ENCODE measurements around the gene CBX4. TPM values are rescaled to one million over a fixed set of nuclear protein-coding genes. Genes with fewer than 3 reads are reported as not detected.

Gene CBX4
- total RNA-seq (100 to 1,000 TPM; 103 to 110 TPM), total RNA-seq (34.2 to 88.6 reads per million in 2 donors)

GRCh38 chr17:79839356-79840268 lies at the start of gene CBX4:
CBX4 (minus strand) TSS chr17:79839440; CDS start chr17:79839251, 189 bp downstream.
- Mint-ChIP-seq H3K4me1 (peaks cover 28% of the 10 kb centered on the region), H3K36me3 (ENCODE audit: low read depth) (peaks cover 8% of the 10 kb centered on the region), H3K4me3 (peak within 1 kb of the TSS; percentile 97), H3K27ac (peak within 1 kb of the TSS; percentile 91), H3K27me3 (peaks cover 20% of the 10 kb centered on the region)
- ATAC-seq (peak; percentile 85), DNase-seq (peak; percentile 81 to 93 (median 90))
- no peaks in the 10 kb centered on the region for H3K9me3 ChIP-seq (ENCODE audit: control insufficient read depth, low read length, poor library complexity, severe bottlenecking)

GRCh38 chr17:79888009-79888540 lies 48.8 kb upstream of the CBX4 start:
- H3K27me3 Mint-ChIP-seq = peaks cover 78% of the 10 kb centered on the region

GRCh38 chr17:79887451-79887991 lies 48.3 kb upstream of the CBX4 start:
- ATAC-seq (no peak), DNase-seq (no peak)
- H3K36me3 Mint-ChIP-seq (ENCODE audit: low read depth) = peaks cover 4% of the 10 kb centered on the region
- peaks cover 78% of the 10 kb centered on the region for H3K27me3 Mint-ChIP-seq
- H3K9me3 ChIP-seq (ENCODE audit: control insufficient read depth, low read length, poor library complexity, severe bottlenecking) = no peaks in the 10 kb centered on the region
- H3K27ac Mint-ChIP-seq = no peak overlapping the region
- no peak overlapping the region for H3K4me3 Mint-ChIP-seq
- peaks cover 2% of the 10 kb centered on the region for H3K4me1 Mint-ChIP-seq

More at GRCh38 chr17:79888009-79888540, 48.8 kb upstream of the CBX4 start:
- no peak for DNase-seq
- no peaks in the 10 kb centered on the region for H3K9me3 ChIP-seq (ENCODE audit: control insufficient read depth, low read length, poor library complexity, severe bottlenecking)
- H3K36me3 Mint-ChIP-seq (ENCODE audit: low read depth) = peaks cover 4% of the 10 kb centered on the region
- H3K4me3 Mint-ChIP-seq = no peak overlapping the region
- ATAC-seq = no peak
- peaks cover 2% of the 10 kb centered on the region for H3K4me1 Mint-ChIP-seq
- H3K27ac Mint-ChIP-seq = no peak overlapping the region

- Mint-ChIP-seq H3K4me1 (peaks cover 2% of the 10 kb centered on the region), H3K27me3 (peaks cover 67% of the 10 kb centered on the region), H3K36me3 (ENCODE audit: low read depth) (peaks cover 4% of the 10 kb centered on the region), H3K4me3 (no peak overlapping the region), H3K27ac (no peak overlapping the region)
- ATAC-seq (no peak), DNase-seq (no peak)
- H3K9me3 ChIP-seq (ENCODE audit: control insufficient read depth, low read length, poor library complexity, severe bottlenecking) = no peaks in the 10 kb centered on the region
Observed at GRCh38 chr17:79883202-79883601, 44.0 kb upstream of the CBX4 start.

- H3K9me3 ChIP-seq (ENCODE audit: control insufficient read depth, low read length, poor library complexity, severe bottlenecking) = no peaks in the 10 kb centered on the region
- H3K4me3 Mint-ChIP-seq = no peak overlapping the region
- no peak for DNase-seq
- no peak for ATAC-seq
- no peaks in the 10 kb centered on the region for H3K36me3 Mint-ChIP-seq (ENCODE audit: low read depth)
- H3K4me1 Mint-ChIP-seq = peaks cover 5% of the 10 kb centered on the region
- H3K27me3 Mint-ChIP-seq = peaks cover 49% of the 10 kb centered on the region
- H3K27ac Mint-ChIP-seq = no peak overlapping the region
Observed at GRCh38 chr17:79878329-79878947, 39.2 kb upstream of the CBX4 start.

- H3K4me3 Mint-ChIP-seq = no peak overlapping the region
- H3K27ac Mint-ChIP-seq = no peak overlapping the region
Observed at GRCh38 chr17:79877041-79877440, 37.8 kb upstream of the CBX4 start.

GRCh38 chr17:79875511-79875910 lies 36.3 kb upstream of the CBX4 start:
- DNase-seq = no peak
- Mint-ChIP-seq H3K4me1 (peaks cover 9% of the 10 kb centered on the region), H3K4me3 (no peak overlapping the region), H3K27ac (no peak overlapping the region), H3K36me3 (ENCODE audit: low read depth) (no peaks in the 10 kb centered on the region), H3K27me3 (peaks cover 33% of the 10 kb centered on the region)
- no peaks in the 10 kb centered on the region for H3K9me3 ChIP-seq (ENCODE audit: control insufficient read depth, low read length, poor library complexity, severe bottlenecking)
- no peak for ATAC-seq

More at GRCh38 chr17:79877041-79877440, 37.8 kb upstream of the CBX4 start:
- no peaks in the 10 kb centered on the region for H3K9me3 ChIP-seq (ENCODE audit: control insufficient read depth, low read length, poor library complexity, severe bottlenecking)
- no peaks in the 10 kb centered on the region for H3K36me3 Mint-ChIP-seq (ENCODE audit: low read depth)
- peaks cover 9% of the 10 kb centered on the region for H3K4me1 Mint-ChIP-seq
- DNase-seq (no peak), ATAC-seq (no peak)
- H3K27me3 Mint-ChIP-seq = peaks cover 42% of the 10 kb centered on the region

- Mint-ChIP-seq H3K4me3 (no peak overlapping the region), H3K27ac (no peak overlapping the region), H3K36me3 (ENCODE audit: low read depth) (no peaks in the 10 kb centered on the region), H3K4me1 (peaks cover 9% of the 10 kb centered on the region), H3K27me3 (peaks cover 36% of the 10 kb centered on the region)
- no peaks in the 10 kb centered on the region for H3K9me3 ChIP-seq (ENCODE audit: control insufficient read depth, low read length, poor library complexity, severe bottlenecking)
- ATAC-seq (peak; percentile 74), DNase-seq (no peak)
Observed at GRCh38 chr17:79874329-79874981, 35.2 kb upstream of the CBX4 start.

- H3K9me3 ChIP-seq (ENCODE audit: control insufficient read depth, low read length, poor library complexity, severe bottlenecking) = no peaks in the 10 kb centered on the region
- Mint-ChIP-seq H3K36me3 (ENCODE audit: low read depth) (no peaks in the 10 kb centered on the region), H3K27ac (no peak overlapping the region), H3K4me1 (peaks cover 9% of the 10 kb centered on the region), H3K4me3 (no peak overlapping the region), H3K27me3 (peaks cover 28% of the 10 kb centered on the region)
- ATAC-seq = no peak
- DNase-seq = no peak
Observed at GRCh38 chr17:79873583-79873982, 34.3 kb upstream of the CBX4 start.

- Mint-ChIP-seq H3K36me3 (ENCODE audit: low read depth) (no peaks in the 10 kb centered on the region), H3K4me1 (peaks cover 9% of the 10 kb centered on the region), H3K27ac (no peak overlapping the region), H3K4me3 (no peak overlapping the region), H3K27me3 (peaks cover 20% of the 10 kb centered on the region)
- DNase-seq (no peak), ATAC-seq (no peak)
- H3K9me3 ChIP-seq (ENCODE audit: control insufficient read depth, low read length, poor library complexity, severe bottlenecking) = no peaks in the 10 kb centered on the region
Observed at GRCh38 chr17:79872762-79873161, 33.5 kb upstream of the CBX4 start.

- H3K4me3 Mint-ChIP-seq = no peak overlapping the region
- ATAC-seq = no peak
- peaks cover 16% of the 10 kb centered on the region for H3K27me3 Mint-ChIP-seq
- no peak for DNase-seq
- peaks cover 9% of the 10 kb centered on the region for H3K4me1 Mint-ChIP-seq
- H3K9me3 ChIP-seq (ENCODE audit: control insufficient read depth, low read length, poor library complexity, severe bottlenecking) = no peaks in the 10 kb centered on the region
- H3K27ac Mint-ChIP-seq = no peak overlapping the region
- no peaks in the 10 kb centered on the region for H3K36me3 Mint-ChIP-seq (ENCODE audit: low read depth)
Observed at GRCh38 chr17:79871131-79871530, 31.9 kb upstream of the CBX4 start.

- DNase-seq = no peak
- H3K4me3 Mint-ChIP-seq = no peak overlapping the region
- H3K4me1 Mint-ChIP-seq = peaks cover 9% of the 10 kb centered on the region
- H3K27ac Mint-ChIP-seq = no peak overlapping the region
- H3K36me3 Mint-ChIP-seq (ENCODE audit: low read depth) = no peaks in the 10 kb centered on the region
- peaks cover 16% of the 10 kb centered on the region for H3K27me3 Mint-ChIP-seq
- H3K9me3 ChIP-seq (ENCODE audit: control insufficient read depth, low read length, poor library complexity, severe bottlenecking) = no peaks in the 10 kb centered on the region
- ATAC-seq = no peak
Observed at GRCh38 chr17:79870540-79870939, 31.3 kb upstream of the CBX4 start.
